Measurements from ENCODE around the gene DUOXA2.

Gene DUOXA2

GRCh38 chr15:45165536-45165935 is 51.4 kb downstream of the DUOXA2 start:
- no peak for DNase-seq

- peak; percentile 74 for DNase-seq
These were observed 52.9 kb downstream of the DUOXA2 start for GRCh38 chr15:45166834-45167630.

DNA sequence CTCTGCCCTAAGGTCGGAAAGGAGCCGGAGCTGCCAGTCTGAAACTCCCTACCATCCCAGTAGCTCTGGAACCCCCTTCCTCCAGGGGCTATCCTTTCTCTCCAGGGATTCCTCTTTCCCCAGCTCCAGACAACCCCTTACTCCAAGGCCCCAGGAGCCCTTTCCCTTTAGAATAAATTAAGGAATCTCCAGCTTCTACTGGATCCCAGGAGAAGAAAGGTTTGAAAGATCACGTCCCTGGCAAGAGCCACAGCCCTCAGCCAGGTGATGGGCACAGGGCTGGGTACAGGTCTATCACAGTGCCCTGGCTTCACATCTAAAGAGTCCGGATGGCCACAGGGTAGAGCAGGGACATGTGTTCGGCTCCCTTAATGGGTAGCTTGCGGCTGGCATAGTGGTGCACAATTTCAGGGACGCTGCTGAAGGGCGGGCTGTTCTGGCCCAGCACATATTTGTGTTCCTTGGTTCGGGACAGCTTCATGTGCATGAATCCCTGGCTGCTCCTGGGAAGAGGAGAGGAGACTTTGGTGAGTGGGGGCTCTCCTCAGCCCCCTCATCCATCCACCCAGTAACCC is 53.6 kb downstream of the DUOXA2 start:
- no peak for DNase-seq
